Measurements from ENCODE around the gene FAM193A. TPM values are rescaled to one million over a fixed set of nuclear protein-coding genes. Genes with fewer than 3 reads are reported as not detected.
"Not testable (repeated sequence)": the region's sequence is repeated elsewhere in the genome, so short reads cannot be mapped to it uniquely, and the experiment has no call there.

FAM193A gene
- total RNA-seq, 1 donor from 2014 or later = 17.1 TPM

DNA sequence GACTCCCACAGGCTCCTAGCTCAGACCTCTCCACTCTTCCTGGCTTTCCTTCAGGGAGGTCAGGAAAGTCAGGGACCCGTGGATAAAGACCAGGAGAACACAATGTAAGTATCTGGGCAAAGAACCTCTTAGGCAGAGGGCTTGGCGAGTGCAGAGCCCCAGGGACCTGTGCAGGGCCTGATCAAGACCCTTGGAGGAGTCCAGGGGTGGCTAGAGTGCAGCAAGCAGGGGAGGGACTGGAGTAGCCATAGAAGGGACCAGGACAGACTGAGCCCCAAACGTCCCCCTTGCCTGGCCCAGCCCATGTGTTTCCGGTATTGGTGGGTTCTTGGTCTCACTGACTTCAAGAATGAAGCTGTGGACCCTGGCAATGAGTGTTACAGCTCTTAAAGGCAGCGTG is 225.6 kb downstream of the FAM193A start:
- FAIRE-seq (no peak), DNase-seq (ENCODE audit: low spot score in 2 of 2) (no peak)

DNA sequence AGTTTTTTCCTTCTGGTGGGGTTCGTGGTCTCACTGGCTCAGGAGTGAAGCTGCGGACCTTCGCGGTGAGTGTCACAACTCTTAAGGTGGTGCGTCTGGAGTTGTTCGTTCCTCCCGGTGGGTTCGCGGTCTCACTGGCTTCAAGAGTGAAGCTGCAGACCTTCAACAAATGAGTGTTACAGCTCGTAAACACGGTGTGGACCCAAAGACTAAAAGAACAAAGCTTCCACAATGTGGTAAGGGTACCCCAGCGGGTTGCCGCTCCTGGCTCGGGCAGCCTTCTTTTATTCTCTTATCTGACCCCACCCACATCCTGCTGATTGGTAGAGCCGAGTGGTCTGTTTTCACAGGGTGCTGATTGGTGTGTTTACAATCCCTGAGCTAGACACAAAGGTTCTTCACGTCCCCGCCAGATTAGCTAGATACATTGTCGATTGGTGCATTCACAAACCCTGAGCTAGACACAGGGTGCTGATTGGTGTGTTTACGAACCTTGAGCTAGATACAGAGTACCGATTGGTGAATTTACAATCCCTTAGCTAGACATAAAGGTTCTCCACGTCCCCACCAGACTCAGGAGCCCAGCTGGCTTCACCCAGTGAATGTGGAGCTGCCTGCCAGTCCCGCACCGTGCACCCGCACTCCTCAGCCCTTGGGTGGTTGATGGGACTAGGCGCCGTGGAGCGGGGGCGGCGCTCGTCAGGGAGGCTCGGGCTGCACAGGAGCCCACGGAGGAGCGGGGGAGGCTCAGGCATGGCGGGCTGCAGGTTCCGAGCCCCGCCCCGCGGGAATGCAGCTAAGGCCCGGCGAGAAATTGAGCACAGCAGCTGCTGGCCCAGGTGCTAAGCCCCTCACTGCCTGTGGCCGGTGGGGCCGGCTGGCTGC is 226.3 kb downstream of the FAM193A start:
- DNase-seq (ENCODE audit: low spot score in 2 of 2); FAIRE-seq: not testable (repeated sequence)

DNA sequence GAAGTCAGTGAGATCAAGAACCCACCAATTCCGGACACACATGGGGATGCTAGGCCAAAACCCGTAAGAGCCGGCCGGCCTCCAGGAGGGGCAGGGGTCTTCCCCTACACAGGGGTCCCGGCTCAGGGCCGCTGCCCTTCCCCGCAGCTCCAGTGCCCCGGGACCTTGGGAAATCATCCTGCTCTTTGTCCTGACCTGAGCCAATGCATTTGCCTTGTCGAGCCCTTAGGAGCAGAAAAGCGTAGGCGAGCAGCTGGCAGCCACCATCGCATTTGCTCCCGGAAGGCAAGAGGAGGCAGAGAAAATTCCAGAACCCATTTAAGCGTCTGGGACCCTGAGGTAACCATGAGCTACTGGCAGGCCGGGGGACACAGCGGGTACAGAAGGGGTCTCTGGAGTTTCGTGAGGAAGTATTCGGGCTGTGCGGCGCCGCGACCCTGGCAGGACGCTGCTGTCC is 227.1 kb downstream of the FAM193A start:
- FAIRE-seq = no peak
- DNase-seq (ENCODE audit: low spot score in 2 of 2) = no peak

DNA sequence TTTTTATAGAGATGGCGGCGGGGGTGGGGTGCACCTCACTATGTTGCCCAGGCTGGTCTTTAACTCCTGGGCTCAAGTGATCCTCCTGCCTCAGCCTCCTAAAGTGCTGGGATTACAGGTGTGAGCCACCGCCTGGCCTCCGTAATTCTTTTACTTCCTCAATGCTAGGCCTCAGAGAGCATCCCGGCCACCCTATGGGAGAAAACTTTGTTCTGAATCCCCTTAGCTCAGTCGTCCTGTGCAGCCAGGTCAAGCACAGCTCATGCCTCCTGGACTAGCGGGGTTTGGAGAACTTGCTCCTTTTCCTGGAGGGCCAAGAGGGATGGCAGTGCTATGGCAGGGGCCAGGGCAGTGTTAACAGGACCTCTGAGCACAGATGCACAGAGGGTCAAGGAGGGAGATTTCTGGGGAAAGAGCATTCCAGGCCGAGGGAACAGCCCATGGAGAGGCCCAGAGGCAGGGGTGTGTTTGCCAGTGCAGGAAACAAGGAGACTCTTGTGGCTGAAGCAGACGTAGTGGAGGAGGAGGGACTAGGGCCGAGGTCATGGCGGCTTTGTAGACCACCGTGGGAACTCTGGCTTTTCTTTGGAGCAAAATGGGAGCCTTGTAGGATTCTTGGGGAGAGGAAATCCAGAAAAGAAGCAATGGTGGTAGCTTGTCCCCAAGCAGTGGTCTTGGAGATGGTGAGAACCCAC is 229.5 kb downstream of the FAM193A start:
- FAIRE-seq (no peak), DNase-seq (ENCODE audit: low spot score in 2 of 2) (no peak)

DNA sequence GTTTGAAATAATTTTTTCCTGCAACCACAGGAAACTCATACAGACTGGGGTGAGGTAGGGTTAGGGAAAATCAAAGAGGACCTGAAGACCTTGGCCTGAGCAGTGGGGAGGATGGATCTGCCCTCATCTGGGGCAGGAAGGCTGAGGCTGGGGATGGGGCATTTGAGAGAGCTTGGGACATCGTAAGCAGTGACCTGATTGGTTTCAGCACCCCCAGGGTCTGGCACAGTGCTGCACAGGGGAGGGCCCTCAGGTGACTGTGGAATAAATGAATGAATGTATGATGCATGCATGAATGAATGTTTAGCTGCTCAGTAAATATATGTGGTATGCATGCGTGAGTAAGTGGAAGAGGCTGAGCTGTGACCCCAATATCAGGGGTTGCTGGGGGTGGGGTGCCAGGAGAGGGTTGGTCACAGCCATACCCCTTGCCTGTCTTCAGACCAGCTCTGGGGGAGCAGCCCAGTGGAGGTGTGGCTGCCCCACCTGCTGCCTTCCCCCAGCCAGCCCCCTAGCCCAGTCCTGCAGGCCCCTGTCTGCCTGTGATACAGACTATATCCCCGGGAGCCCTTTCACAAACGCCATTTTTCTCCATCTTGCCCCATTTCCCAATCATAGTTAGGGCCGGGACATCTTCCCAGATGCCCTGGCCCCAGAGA is 230.7 kb downstream of the FAM193A start:
- DNase-seq (ENCODE audit: low spot score in 2 of 2) (no peak), FAIRE-seq (no peak)

DNA sequence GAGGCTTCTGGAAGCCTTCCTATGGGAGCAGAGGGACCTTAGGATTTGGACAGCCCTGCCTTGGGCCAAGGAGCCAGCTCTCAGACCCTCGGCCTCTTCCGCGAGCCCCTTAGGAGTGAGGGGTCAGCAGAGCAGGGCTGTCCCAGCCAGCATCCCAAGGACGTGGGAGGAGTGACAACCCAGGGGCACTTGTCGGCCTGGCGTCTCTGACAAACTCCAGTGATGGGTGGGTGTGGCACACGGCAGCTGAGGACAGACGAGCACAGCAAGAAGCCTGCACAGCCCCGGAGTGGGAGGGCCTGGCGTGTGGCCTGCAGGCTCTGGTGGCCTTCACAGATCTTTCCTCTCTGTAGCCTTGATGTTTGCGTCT is 231.2 kb downstream of the FAM193A start:
- DNase-seq (ENCODE audit: low spot score in 2 of 2) = no peak
- no peak for FAIRE-seq

DNA sequence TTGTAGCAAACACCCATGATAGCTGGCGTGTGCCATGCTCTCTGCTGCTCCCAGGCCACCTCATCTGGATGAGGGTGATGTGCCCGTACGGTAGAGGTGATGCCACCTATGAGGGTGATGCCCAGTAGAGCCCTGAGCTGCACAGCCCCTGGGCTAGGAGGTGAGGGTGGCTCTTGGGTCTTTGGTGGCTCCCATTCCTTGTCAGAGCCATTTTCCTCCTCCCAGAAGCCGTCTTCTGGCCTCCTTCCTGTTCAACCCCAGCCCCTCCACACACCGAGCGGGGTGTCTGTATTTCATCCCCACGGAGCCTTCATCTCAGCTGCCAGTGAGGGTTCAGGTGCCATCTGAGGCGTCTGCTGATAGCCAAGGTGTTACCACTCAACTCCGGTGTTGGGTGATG is 231.7 kb downstream of the FAM193A start:
- DNase-seq (ENCODE audit: low spot score in 2 of 2) = no peak

DNA sequence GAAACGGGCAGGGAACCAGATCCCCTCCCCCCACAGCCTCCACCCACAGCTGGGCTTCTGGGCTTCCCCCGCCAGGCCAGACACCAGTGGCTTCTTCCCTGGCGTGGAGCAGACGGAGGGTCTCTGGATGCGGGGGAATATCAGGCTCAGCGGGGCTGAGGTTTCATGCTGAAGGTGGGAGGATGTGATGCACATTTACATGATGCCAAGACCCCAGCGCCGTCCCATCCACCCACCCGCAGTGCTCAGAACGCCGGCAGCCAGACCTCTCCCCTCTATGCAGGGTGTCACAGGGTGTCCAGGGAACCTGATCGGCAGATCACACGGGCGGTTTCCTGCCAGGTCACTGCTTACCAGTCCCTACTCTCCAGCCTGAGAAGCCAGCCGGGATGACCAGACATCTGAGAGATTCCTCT is 232.5 kb downstream of the FAM193A start:
- FAIRE-seq (no peak), DNase-seq (ENCODE audit: low spot score in 2 of 2) (no peak)

More for the DNA sequence above, 231.7 kb downstream of the FAM193A start:
- FAIRE-seq = no peak

DNA sequence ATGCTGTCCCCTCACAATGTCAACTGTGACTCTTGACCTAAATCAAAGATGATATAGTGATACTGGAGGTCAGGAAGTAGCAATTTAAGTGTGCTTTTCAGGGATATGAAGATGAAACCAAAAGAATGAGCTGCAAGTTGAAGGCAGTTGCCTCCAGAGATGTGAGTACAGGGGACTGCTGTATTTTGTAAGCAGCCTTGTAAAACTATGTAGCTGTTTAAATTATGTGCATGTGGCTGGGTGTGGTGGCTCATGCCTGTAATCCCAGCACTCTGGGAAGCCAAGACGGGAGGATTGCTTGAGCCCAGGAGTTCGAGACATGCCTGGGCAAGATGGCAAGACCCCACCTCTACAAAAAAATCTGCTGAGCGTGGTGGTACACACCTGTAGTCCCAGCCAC is 234.8 kb downstream of the FAM193A start:
- FAIRE-seq (no peak), DNase-seq (ENCODE audit: low spot score in 2 of 2) (no peak)

DNA sequence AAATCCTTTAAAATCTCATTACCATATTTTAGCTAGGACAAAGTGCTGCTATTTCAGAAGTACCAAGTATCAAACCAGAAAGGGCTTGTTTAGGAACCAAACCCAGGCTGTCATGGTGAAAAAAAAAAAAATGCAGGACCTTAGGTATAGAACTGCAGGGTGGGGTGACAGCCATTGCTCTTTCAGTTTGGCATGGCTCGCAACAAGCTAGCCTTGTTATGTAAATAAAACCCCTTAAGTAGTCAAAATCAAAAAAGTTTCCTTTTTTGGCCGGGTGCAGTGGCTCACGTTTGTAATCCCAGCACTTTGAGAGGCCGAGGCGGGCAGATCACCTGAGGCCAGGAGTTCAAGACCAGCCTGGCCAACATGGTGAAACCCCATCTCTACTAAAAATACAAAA is 244.2 kb downstream of the FAM193A start:
- not testable (repeated sequence) for FAIRE-seq; DNase-seq (ENCODE audit: low spot score in 2 of 2)

DNA sequence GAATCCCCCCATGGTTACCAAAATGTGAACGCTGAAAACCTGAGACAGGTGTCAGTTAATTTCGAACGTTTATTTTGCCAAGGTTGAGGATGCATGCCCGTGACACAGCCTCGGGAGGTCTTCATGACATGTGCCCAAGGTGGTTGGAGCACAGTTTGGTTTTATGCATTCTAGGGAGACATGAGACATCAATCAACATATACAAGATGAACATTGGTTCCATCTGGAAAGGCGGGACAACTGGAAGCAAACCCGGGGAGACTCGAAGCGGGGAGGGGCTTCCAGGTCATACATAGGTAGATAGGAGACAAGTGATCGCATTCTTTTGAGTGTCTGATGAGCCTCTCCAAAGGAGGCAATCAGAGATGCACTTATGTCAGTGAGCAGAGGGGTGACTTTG is 245.5 kb downstream of the FAM193A start:
- no peak for FAIRE-seq

More for the DNA sequence above, 245.5 kb downstream of the FAM193A start:
- no peak for DNase-seq (ENCODE audit: low spot score in 2 of 2)

Small RNA genes within 50 kb of the gene (small RNA-seq; reads per million reads assigned to genes)
- gene CR545473.1 (not detected), gene RF00019 (not detected)

Other genes starting within 250 kb of the FAM193A start
- 3.7 TPM for gene ZFYVE28, start 118.0 kb upstream of the FAM193A start, total RNA-seq
- gene CFAP99, start 117.7 kb upstream of the FAM193A start, total RNA-seq = not detected
- gene RNF4, start 67.5 kb upstream of the FAM193A start, total RNA-seq = 28.1 TPM
- gene TNIP2, start 219.7 kb downstream of the FAM193A start, total RNA-seq = 6.1 TPM

All from frontal cortex (tissue), 4 donors.